OCI-LY3 (cell line): ENCODE measurements around the gene MARK1.

ENCODE experiments used
- H2AFZ ChIP-seq: fragments of 200-600, 300-600 bp; shearing (Covaris generic); 2 replicates; pipeline ENCODE4 v1.6.0; 2014; ENCODE audit warnings: antibody characterized with exemption, low read depth, low read length
- H3K27ac ChIP-seq: fragments of 200-600, 300-600 bp; sonication (generic); 2 replicates; pipeline ENCODE4 v1.5.1; 2014; ENCODE audit warnings: mild to moderate bottlenecking, low read length, moderate library complexity, mixed read lengths
- H3K27me3 ChIP-seq: fragments of 200-600, 300-600 bp; sonication (generic); 2 replicates; pipeline ENCODE4 v1.6.1; 2014; ENCODE audit warnings: low read depth, low read length, mixed read lengths
- H3K36me3 ChIP-seq: fragments of 200-600, 300-600 bp; sonication (generic); replicated peaks from 2 replicates; pipeline ENCODE3; 2014; ENCODE audit warnings: low read depth, low read length, mixed read lengths
- H3K4me1 ChIP-seq: fragments of 300-600, 200-600 bp; sonication (generic); 2 replicates; pipeline ENCODE4 v1.6.1; 2014; ENCODE audit warnings: low read length, mixed read lengths
- H3K4me2 ChIP-seq: fragments of 200-600, 300-600 bp; sonication (generic); 2 replicates; pipeline ENCODE4 v1.6.1; 2014; ENCODE audit warnings: low read length, mixed read lengths
- H3K4me3 ChIP-seq: fragments of 300-600, 200-600 bp; sonication (generic); 2 replicates; pipeline ENCODE4 v1.5.1; 2014; ENCODE audit warnings: antibody characterized with exemption, mild to moderate bottlenecking, low read length, moderate library complexity
- H3K79me2 ChIP-seq: fragments of 300-600, 200-600 bp; shearing (Covaris generic); 2 replicates; pipeline ENCODE4 v1.6.1; 2014; ENCODE audit warnings: mild to moderate bottlenecking, low read length, mixed read lengths
- H3K9ac ChIP-seq: fragments of 300-600, 200-600 bp; shearing (Covaris generic); 2 replicates; pipeline ENCODE4 v1.6.0; 2014; ENCODE audit warnings: mild to moderate bottlenecking, low read length, moderate library complexity
- H3K9me3 ChIP-seq: fragments of 200-600, 300-600 bp; shearing (Covaris generic); 2 replicates; pipeline ENCODE4 v1.6.1; 2014; ENCODE audit warnings: low read length, mixed read lengths; ENCODE audit not compliant: insufficient read depth
- H4K20me1 ChIP-seq: fragments of 200-600, 300-600 bp; sonication (generic); 2 replicates; pipeline ENCODE4 v1.6.1; 2016; ENCODE audit warnings: low read length, mixed read lengths; ENCODE audit not compliant: insufficient read depth
- EZH2phosphoT487 ChIP-seq: fragments of 200-600 bp; shearing (Covaris generic); IDR thresholded peaks from 2 replicates; pipeline ENCODE4 v1.6.1; 2018; ENCODE audit warnings: antibody characterized with exemption, mixed run types, low read depth
- TF ChIP-seq, protein P1 (sequence below): fragments of 200-600, 300-600 bp; sonication (generic); IDR thresholded peaks from 2 replicates; pipeline ENCODE4 v1.5.1; 2014; ENCODE audit warnings: antibody characterized with exemption, low read length, low read depth

MARK1 gene

DNA sequence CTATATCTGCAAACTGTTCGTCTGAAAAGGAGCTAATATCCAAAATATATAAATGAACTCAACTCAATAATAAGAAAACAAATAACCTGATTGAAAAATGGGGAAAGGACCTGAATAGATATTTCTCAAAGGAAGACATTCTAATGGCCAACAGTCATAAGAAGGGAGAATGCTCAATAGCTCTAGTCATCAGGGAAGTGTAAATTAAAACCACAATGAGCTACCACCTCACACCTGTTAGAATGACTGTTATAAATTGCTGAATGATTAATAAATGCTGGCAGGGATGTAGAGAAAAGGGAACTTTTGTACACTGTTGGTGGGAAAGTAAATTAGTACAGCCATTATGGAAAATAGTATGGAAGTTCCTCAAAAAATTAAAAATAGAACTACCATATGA lies 141.1 kb downstream of the MARK1 start:
- H3K9ac ChIP-seq = no peak overlapping the region
- H2AFZ ChIP-seq = no peak overlapping the region
- H3K27ac ChIP-seq = no peak overlapping the region
- H3K4me3 ChIP-seq = no peak overlapping the region
- TF ChIP-seq, protein P1, sequence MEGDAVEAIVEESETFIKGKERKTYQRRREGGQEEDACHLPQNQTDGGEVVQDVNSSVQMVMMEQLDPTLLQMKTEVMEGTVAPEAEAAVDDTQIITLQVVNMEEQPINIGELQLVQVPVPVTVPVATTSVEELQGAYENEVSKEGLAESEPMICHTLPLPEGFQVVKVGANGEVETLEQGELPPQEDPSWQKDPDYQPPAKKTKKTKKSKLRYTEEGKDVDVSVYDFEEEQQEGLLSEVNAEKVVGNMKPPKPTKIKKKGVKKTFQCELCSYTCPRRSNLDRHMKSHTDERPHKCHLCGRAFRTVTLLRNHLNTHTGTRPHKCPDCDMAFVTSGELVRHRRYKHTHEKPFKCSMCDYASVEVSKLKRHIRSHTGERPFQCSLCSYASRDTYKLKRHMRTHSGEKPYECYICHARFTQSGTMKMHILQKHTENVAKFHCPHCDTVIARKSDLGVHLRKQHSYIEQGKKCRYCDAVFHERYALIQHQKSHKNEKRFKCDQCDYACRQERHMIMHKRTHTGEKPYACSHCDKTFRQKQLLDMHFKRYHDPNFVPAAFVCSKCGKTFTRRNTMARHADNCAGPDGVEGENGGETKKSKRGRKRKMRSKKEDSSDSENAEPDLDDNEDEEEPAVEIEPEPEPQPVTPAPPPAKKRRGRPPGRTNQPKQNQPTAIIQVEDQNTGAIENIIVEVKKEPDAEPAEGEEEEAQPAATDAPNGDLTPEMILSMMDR = no peak
- no peak for TF ChIP-seq EZH2phosphoT487
- H3K4me1 ChIP-seq = no peaks in the 10 kb centered on the region
- peaks cover 6% of the 10 kb centered on the region; the same call in 1 of the 2 replicates for H3K9me3 ChIP-seq
- no peaks in the 10 kb centered on the region for H3K79me2 ChIP-seq
- H3K4me2 ChIP-seq = no peak overlapping the region
- no peaks in the 10 kb centered on the region for H4K20me1 ChIP-seq
- H3K36me3 ChIP-seq = no peaks in the 10 kb centered on the region
- H3K27me3 ChIP-seq = no peaks in the 10 kb centered on the region

DNA sequence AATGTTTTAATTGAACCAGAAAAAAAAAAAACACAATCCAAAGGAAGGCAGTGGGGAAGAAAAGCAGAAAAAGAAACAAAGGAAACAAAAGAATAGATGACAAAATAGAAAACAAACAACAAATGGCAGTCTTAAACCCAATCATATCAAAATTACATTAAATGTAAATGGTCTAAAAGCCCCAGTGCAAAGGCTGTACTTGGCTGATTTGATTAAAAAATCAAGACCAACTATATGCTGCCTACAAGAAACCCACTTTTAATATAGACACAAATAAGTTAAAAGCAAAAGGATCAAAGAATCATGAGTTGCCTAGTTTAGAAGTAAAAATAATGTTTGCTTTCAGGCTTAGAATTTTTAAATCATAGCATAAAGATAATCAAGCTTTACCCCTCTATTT lies 142.4 kb downstream of the MARK1 start:
- Histone ChIP-seq H3K4me1 (no peaks in the 10 kb centered on the region), H3K36me3 (no peaks in the 10 kb centered on the region), H4K20me1 (no peaks in the 10 kb centered on the region), H3K9me3 (peaks cover 6% of the 10 kb centered on the region; the same call in 1 of the 2 replicates), H3K79me2 (no peaks in the 10 kb centered on the region), H3K4me3 (no peak overlapping the region), H3K9ac (no peak overlapping the region), H3K27ac (no peak overlapping the region), H3K4me2 (no peak overlapping the region), H2AFZ (no peak overlapping the region), H3K27me3 (no peaks in the 10 kb centered on the region)
- TF ChIP-seq, protein P1 = no peak
- no peak for TF ChIP-seq EZH2phosphoT487

DNA sequence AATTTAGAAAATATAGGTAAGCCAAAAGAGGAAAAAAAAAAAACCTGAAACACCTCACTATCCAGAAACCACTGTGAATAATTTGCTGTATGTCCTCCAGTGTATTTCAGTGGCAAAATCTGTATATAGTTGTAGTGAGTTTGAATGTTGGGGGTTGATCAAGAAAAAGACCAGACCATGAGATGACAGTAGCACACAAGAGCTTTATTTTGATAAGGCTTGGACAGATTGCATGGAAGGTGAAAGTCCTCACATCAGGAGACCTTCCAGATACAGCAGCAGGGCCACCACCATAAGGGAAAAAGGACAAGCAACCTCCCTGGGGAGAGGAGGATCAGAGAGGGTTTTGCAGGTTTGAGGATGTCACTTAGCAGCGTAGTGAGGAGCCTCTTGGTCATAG lies 146.0 kb downstream of the MARK1 start:
- H3K27ac ChIP-seq = no peak overlapping the region
- no peaks in the 10 kb centered on the region for H4K20me1 ChIP-seq
- H3K4me1 ChIP-seq = no peaks in the 10 kb centered on the region
- no peak overlapping the region for H3K9ac ChIP-seq
- no peak overlapping the region for H2AFZ ChIP-seq
- H3K36me3 ChIP-seq = no peaks in the 10 kb centered on the region
- TF ChIP-seq, protein P1 = no peak
- no peak overlapping the region for H3K4me3 ChIP-seq
- H3K27me3 ChIP-seq = no peaks in the 10 kb centered on the region
- H3K4me2 ChIP-seq = no peak overlapping the region
- H3K9me3 ChIP-seq = peaks cover 6% of the 10 kb centered on the region; the same call in 1 of the 2 replicates
- no peaks in the 10 kb centered on the region for H3K79me2 ChIP-seq

DNA sequence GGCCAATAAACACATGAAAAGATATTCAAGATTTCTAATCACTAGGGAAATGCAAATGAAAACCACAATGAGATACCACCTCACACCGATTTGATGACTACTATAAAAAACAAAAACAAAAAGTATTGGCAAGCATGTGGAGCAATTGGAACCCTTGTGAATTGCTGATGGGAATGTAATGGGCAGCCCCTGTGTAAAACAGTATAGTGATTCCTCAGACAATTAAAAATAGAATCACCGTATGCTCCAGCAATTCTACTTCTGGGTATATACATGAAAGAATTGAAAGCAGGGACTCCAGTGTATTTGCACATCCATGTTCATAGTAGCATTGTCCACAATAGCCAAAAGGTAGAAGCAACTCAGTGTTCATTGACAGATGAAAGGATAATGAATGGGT lies 149.3 kb downstream of the MARK1 start:
- Histone ChIP-seq H3K36me3 (no peaks in the 10 kb centered on the region), H3K27me3 (no peaks in the 10 kb centered on the region), H3K27ac (no peak overlapping the region), H3K4me3 (no peak overlapping the region), H3K4me2 (no peak overlapping the region), H2AFZ (no peak overlapping the region), H3K9me3 (no peaks in the 10 kb centered on the region), H3K9ac (no peak overlapping the region), H3K79me2 (no peaks in the 10 kb centered on the region), H3K4me1 (peaks cover 3% of the 10 kb centered on the region; the same call in 1 of the 2 replicates), H4K20me1 (no peaks in the 10 kb centered on the region)
- no peak for TF ChIP-seq EZH2phosphoT487
- TF ChIP-seq, protein P1 = no peak
